ENCODE measurements around the gene NFIX.

NFIX gene

GRCh38 chr19:13047374-13047773 is 52.1 kb downstream of the NFIX start:
- no peak overlapping the region for H3K4me3 ChIP-seq (ENCODE audit: low read length)
- TF ChIP-seq CTCF (conservative IDR thresholded peaks at IDR 0.05; ENCODE audit: low read length) = no peak
- DNase-seq (ENCODE audit: low read depth) = no peak

GRCh38 chr19:13050274-13050673 is 55.0 kb downstream of the NFIX start:
- DNase-seq (ENCODE audit: low read depth) = no peak
- TF ChIP-seq CTCF (conservative IDR thresholded peaks at IDR 0.05; ENCODE audit: low read length) = no peak
- H3K4me3 ChIP-seq (ENCODE audit: low read length) = no peak overlapping the region

GRCh38 chr19:13051557-13052165 is 56.4 kb downstream of the NFIX start:
- TF ChIP-seq CTCF (conservative IDR thresholded peaks at IDR 0.05; ENCODE audit: low read length) = no peak
- H3K4me3 ChIP-seq (ENCODE audit: low read length) = no peak overlapping the region
- no peak for DNase-seq (ENCODE audit: low read depth)

GRCh38 chr19:13052447-13053175 is 57.3 kb downstream of the NFIX start:
- H3K4me3 ChIP-seq (ENCODE audit: low read length) = no peak overlapping the region
- DNase-seq (ENCODE audit: low read depth) = no peak
- no peak for TF ChIP-seq CTCF (conservative IDR thresholded peaks at IDR 0.05; ENCODE audit: low read length)

- peak overlapping the region; percentile 29 for H3K4me3 ChIP-seq (ENCODE audit: low read length)
- TF ChIP-seq CTCF (conservative IDR thresholded peaks at IDR 0.05; ENCODE audit: low read length) = peak; percentile 21; the same call in 1 of the 2 replicates
- DNase-seq (ENCODE audit: low read depth) = peak; percentile 79
Measured at GRCh38 chr19:13053238-13053637, 58.0 kb downstream of the NFIX start.

- DNase-seq (ENCODE audit: low read depth) = peak; percentile 98
- peak overlapping the region; percentile 34 for H3K4me3 ChIP-seq (ENCODE audit: low read length)
- TF ChIP-seq CTCF (conservative IDR thresholded peaks at IDR 0.05; ENCODE audit: low read length) = no peak
Measured at GRCh38 chr19:13053761-13054625, 58.7 kb downstream of the NFIX start.

All from AG10803 (cell line).